Right hindlimb (tissue), 1 donor: ENCODE measurements around the gene FXYD5.

Experiments used
- DNase-seq: peaks from one replicate; pipeline ENCODE4 v3.0.0-alpha.2; 2018

FXYD5 gene

DNA sequence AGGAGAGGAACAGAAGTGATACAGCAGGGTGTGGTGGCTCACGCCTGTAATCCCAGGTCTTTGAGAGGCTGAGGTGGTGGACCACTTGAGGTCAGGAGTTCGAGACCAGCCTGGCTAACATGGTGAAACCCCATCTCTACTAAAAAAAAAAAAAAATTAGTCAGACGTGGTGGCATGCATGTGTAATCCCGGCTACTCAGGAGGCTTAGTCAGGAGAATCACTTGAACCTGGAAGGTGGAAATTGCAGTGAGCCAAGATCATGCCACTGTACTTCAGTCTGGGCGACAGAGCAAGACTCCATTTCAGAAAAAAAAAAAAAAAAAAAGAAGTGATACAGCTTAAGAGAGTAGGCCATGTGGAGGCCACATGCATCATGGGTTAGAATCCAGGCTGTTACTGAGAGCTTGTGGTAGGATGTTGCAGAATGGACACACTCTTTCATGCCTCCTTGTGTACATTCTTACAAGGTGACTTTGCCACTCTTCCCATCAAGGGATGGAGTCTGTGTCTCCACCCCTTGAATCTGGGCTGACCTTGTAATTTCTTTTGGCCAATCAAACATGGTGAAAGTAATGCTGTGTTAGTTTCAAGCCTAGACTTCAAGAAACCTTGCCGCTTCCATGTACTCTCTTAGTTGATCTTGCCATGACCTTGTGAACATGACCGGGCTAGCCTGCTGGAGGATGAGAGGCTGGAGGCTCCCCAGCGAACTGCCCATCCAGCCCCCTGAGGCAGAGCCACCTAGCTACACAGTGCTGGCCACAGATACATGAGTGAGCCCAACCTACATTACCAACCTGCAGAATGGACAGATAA is 61.7 kb downstream of the FXYD5 start:
- DNase-seq, result no peak

DNA sequence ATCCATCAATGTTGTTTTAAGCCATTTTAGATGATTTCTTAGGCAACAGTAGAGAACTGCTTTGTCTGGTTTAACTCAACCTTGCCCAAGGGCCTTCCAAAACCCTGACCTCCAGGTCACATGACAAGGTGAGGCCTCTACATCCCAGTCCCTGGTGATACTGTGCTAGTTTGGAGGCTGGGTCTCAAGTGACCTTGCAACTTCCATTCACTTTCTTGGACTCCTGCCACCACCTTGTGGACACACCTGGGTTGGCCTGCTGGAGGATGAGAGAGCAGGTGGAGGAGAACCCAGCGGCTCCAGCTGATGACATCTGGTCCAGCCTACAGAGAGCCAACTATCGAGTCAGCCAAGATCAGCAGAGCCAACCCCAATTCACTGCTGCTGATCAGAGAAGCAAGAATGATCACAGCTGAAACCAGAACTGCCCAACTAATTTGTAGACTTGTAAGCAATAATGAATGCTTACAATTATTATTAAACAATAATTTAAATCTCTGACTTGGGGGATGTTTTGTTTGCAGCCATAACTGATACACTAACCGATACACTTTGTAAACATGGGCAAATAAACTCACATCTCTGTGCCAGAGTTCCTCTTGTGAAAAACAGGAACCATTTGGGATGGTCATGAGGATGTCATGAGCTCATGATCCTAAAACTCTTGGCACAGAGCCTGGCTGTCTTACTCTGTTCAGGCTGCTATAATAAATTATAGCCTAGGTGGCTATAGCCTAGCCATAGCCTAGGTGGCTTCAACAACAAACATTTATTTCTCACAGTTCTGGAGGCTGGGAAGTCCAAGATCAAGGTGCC is 62.5 kb downstream of the FXYD5 start:
- DNase-seq, result no peak

DNA sequence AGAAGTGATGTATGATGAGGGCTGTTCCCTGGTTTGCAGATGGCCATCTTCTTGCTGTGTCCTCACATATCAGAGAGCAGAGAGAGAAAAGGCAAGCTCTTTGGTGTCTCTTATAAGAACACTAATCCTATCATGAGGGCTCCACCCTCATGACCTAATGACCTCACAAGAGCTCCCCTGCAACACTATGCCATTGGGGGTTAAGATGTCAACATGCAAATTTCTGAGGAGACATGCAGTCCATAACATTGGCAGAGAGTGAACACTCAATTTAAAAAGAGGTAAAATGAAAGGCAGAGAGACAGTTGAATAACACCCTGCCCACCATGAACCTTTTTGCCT is 63.1 kb downstream of the FXYD5 start:
- DNase-seq, result no peak

- DNase-seq, result no peak
Observed at GRCh38 chr19:35219008-35219407, 64.5 kb downstream of the FXYD5 start.
